Keratinocyte (primary cell): ENCODE data around the gene BRPF1. TPM values are rescaled to one million over a fixed set of nuclear protein-coding genes. Genes with fewer than 3 reads are reported as not detected.

ENCODE experiments used
- DNase-seq: peaks from one replicate; pipeline ENCODE4 v3.0.0-alpha.2; 2011; ENCODE audit warnings: low read depth, missing footprints, low spot score
- FAIRE-seq: peaks from 2 replicates; lab custom pipeline; 2011; peaks lifted over from hg19 to GRCh38; lab: Jason Lieb, UNC
- H2AFZ ChIP-seq: 2 replicates; pipeline ENCODE4 v1.6.0; 2012; ENCODE audit warnings: low read length, control low read depth, inconsistent platforms; ENCODE audit not compliant: control insufficient read depth
- H3K27ac ChIP-seq: 2 replicates; pipeline ENCODE4 v1.5.1; 2011; ENCODE audit warnings: low read length; ENCODE audit not compliant: control insufficient read depth, insufficient read depth
- H3K27me3 ChIP-seq: 3 replicates; pipeline ENCODE4 v1.6.0; 2011; ENCODE audit warnings: low read length; ENCODE audit not compliant: control insufficient read depth, insufficient read depth; ENCODE audit errors: extremely low read depth
- H3K36me3 ChIP-seq, 2 experiments: 2 replicates in 1 of 2; 3 replicates in 1 of 2; pipeline ENCODE4 v1.5.1; 2011; ENCODE audit warnings: low read length in 2 of 2, mild to moderate bottlenecking in 1 of 2; ENCODE audit not compliant: control insufficient read depth in 2 of 2, insufficient read depth in 2 of 2; ENCODE audit errors: extremely low read depth in 1 of 2
- H3K4me1 ChIP-seq: 3 replicates; pipeline ENCODE4 v1.5.1; 2011; ENCODE audit warnings: low read length; ENCODE audit not compliant: control insufficient read depth, insufficient read depth; ENCODE audit errors: extremely low read depth
- H3K4me2 ChIP-seq: 3 replicates; pipeline ENCODE4 v1.6.0; 2011; ENCODE audit warnings: low read depth, low read length; ENCODE audit not compliant: control insufficient read depth, insufficient read depth; ENCODE audit errors: extremely low read depth
- H3K4me3 ChIP-seq, 3 experiments: fragments of 200-600 bp in 1 of 3; sonication (generic) in 1 of 3; 2 replicates in 2 of 3; 3 replicates in 1 of 3; pipeline ENCODE4 v1.5.1; 2011 to 2016; ENCODE audit warnings: low read length in 3 of 3, mild to moderate bottlenecking in 3 of 3, control low read depth in 2 of 3, inconsistent platforms in 1 of 3, low read depth in 1 of 3, mixed read lengths in 1 of 3, mixed run types in 1 of 3, moderate library complexity in 1 of 3; ENCODE audit not compliant: control insufficient read depth in 2 of 3, insufficient read depth in 2 of 3; ENCODE audit errors: extremely low read depth in 1 of 3
- H3K79me2 ChIP-seq: 2 replicates; pipeline ENCODE4 v1.6.0; 2012; ENCODE audit warnings: low read length; ENCODE audit not compliant: control insufficient read depth, insufficient read depth
- H3K9ac ChIP-seq: 3 replicates; pipeline ENCODE4 v1.6.0; 2011; ENCODE audit warnings: low read length; ENCODE audit not compliant: control insufficient read depth, insufficient read depth; ENCODE audit errors: extremely low read depth
- H3K9me1 ChIP-seq: 3 replicates; pipeline ENCODE4 v1.6.0; 2011; ENCODE audit warnings: low read length; ENCODE audit not compliant: control insufficient read depth, insufficient read depth; ENCODE audit errors: extremely low read depth
- H3K9me3 ChIP-seq: 2 replicates; pipeline ENCODE4 v1.5.1; 2012; ENCODE audit warnings: low read depth, low read length; ENCODE audit not compliant: control insufficient read depth
- H4K20me1 ChIP-seq: 3 replicates; pipeline ENCODE4 v1.6.0; 2011; ENCODE audit warnings: low read length; ENCODE audit not compliant: control insufficient read depth, insufficient read depth; ENCODE audit errors: extremely low read depth
- EZH2 ChIP-seq: IDR thresholded peaks from one replicate; pipeline ENCODE4 v1.6.1; 2012; ENCODE audit warnings: inconsistent platforms, mild to moderate bottlenecking, low read length, moderate library complexity
- dilution Hi-C: fragments of 300-500 bp; cut with MboI; formaldehyde crosslinking; loops from one replicate; pipeline ENCODE4 v1.7.0; 2020; ENCODE audit warnings: low sequenced_read_pairs; ENCODE audit not compliant: extremely low pct_ligation_motif_present
- polyA plus RNA-seq, 5 experiments: library from polyadenylated mRNA; depleted of rRNA in 3 of 5; stranded (reverse) in 3 of 5; stranded (forward) in 1 of 5; unstranded in 1 of 5; fragments of >200 nt; gene quantifications; 1 replicate in 1 of 5; 2 replicates in 3 of 5; 3 replicates in 1 of 5; pipeline versions ENCODE4 v1.2.1 to v1.2.3, GENCODE V29; 2011 to 2012; ENCODE audit warnings: missing spikeins in 2 of 5, low read depth in 1 of 5, low replicate concordance in 1 of 5
- TF ChIP-seq, protein P1 (sequence below), 3 experiments: IDR thresholded peaks in 1 of 3; conservative IDR thresholded peaks in 1 of 3; optimal IDR thresholded peaks in 1 of 3; 2 replicates in 2 of 3; 3 replicates in 1 of 3; pipeline versions ENCODE3 to v1.5.1; 2011; ENCODE audit warnings: low read length in 3 of 3, mild to moderate bottlenecking in 3 of 3, moderate library complexity in 2 of 3, control low read depth in 1 of 3, inconsistent platforms in 1 of 3; ENCODE audit not compliant: insufficient read depth in 2 of 3; ENCODE audit errors: extremely low read depth in 1 of 3

Gene BRPF1
- polyA plus RNA-seq, 1 donor (not counting 4 experiments of a cell fraction or from before 2014, with no cell fraction given): 8.0 TPM

DNA sequence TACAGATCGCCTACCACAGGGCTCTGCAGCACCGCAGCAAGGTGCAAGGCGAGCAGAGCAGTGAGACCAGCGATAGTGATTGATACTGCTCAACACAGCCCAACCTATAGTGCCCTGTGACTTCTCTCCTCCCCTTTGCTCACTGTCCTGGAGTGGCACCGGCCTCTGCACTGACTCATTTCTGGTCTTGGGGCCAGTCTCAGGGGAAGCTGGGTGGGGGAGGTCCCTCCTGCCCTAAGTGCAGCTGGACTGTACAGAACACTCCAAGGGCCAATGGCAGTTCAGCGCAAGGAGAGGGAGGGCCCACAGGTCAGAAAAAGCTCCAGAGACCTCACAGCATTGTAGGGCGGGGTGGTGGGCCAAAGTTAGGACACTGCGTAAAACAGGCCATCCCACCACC, 15.7 kb downstream of the BRPF1 start:
- H3K9me1 ChIP-seq: no peaks in the 10 kb centered on the region
- no peaks in the 10 kb centered on the region for H3K9me3 ChIP-seq
- H3K36me3 ChIP-seq: peaks cover 40 to 43% of the 10 kb centered on the region in 2 experiments
- no peak for TF ChIP-seq EZH2
- TF ChIP-seq, protein P1, sequence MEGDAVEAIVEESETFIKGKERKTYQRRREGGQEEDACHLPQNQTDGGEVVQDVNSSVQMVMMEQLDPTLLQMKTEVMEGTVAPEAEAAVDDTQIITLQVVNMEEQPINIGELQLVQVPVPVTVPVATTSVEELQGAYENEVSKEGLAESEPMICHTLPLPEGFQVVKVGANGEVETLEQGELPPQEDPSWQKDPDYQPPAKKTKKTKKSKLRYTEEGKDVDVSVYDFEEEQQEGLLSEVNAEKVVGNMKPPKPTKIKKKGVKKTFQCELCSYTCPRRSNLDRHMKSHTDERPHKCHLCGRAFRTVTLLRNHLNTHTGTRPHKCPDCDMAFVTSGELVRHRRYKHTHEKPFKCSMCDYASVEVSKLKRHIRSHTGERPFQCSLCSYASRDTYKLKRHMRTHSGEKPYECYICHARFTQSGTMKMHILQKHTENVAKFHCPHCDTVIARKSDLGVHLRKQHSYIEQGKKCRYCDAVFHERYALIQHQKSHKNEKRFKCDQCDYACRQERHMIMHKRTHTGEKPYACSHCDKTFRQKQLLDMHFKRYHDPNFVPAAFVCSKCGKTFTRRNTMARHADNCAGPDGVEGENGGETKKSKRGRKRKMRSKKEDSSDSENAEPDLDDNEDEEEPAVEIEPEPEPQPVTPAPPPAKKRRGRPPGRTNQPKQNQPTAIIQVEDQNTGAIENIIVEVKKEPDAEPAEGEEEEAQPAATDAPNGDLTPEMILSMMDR (optimal IDR thresholded peaks at IDR 0.05 in 1 of 3, IDR thresholded peaks at IDR 0.05 in 1 of 3, conservative IDR thresholded peaks at IDR 0.05 in 1 of 3; ENCODE audit: extremely low read depth in 1 of 3, insufficient read depth in 2 of 3, low read length in 3 of 3): no peak
- FAIRE-seq (no peak), DNase-seq (no peak)
- H3K27ac ChIP-seq: no peak overlapping the region
- dilution Hi-C loops: no loop called here
- H3K4me3 ChIP-seq: no peak overlapping the region
- no peak overlapping the region for H2AFZ ChIP-seq
- no peak overlapping the region for H3K9ac ChIP-seq
- no peak overlapping the region for H3K4me2 ChIP-seq
- no peaks in the 10 kb centered on the region for H4K20me1 ChIP-seq
- peaks cover 14% of the 10 kb centered on the region for H3K4me1 ChIP-seq
- peaks cover 4% of the 10 kb centered on the region for H3K79me2 ChIP-seq
- H3K27me3 ChIP-seq: no peaks in the 10 kb centered on the region

DNA sequence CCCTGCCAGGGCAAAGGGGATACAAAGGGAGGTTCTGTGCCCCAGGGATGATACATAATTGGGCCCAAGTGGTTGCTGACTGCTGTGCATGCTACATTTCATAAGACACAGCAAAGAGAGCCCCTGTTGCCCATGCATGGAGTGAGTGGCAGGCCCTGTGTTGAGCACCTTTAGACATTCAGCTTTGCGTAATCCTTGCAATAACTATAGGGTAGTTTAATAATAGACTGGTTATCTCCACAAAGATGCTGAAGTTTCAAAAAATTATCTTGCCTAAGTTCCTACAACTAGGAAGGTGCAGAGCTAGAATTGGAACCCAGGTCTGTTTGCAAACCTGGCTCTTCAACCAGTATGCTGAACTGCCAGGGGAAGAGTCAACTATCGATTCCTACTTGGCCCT, 16.5 kb downstream of the BRPF1 start:
- no peak for TF ChIP-seq EZH2
- TF ChIP-seq, protein P1 (optimal IDR thresholded peaks at IDR 0.05 in 1 of 3, IDR thresholded peaks at IDR 0.05 in 1 of 3, conservative IDR thresholded peaks at IDR 0.05 in 1 of 3; ENCODE audit: extremely low read depth in 1 of 3, insufficient read depth in 2 of 3, low read length in 3 of 3): no peak
- Histone ChIP-seq H3K27me3 (no peaks in the 10 kb centered on the region), H3K9me1 (no peaks in the 10 kb centered on the region), H2AFZ (no peak overlapping the region), H3K4me1 (peaks cover 14% of the 10 kb centered on the region), H3K9me3 (no peaks in the 10 kb centered on the region), H3K79me2 (peaks cover 4% of the 10 kb centered on the region), H3K36me3 (peaks cover 33 to 40% of the 10 kb centered on the region in 2 experiments), H3K27ac (no peak overlapping the region), H3K4me3 (no peak overlapping the region), H3K4me2 (no peak overlapping the region), H3K9ac (no peak overlapping the region), H4K20me1 (no peaks in the 10 kb centered on the region)
- dilution Hi-C loops: no loop called here
- no peak for DNase-seq
- no peak for FAIRE-seq
